Testis (tissue), 2 donors: ENCODE data around the gene PWWP2B.

Experiments
- POLR2A ChIP-seq: fragments of 450-650 bp; IDR thresholded peaks from one replicate; pipeline ENCODE4 v1.6.1; 2017; ENCODE audit warnings: antibody characterized with exemption, mild to moderate bottlenecking, moderate library complexity
- TF ChIP-seq, protein P1 (sequence below), 3 experiments: fragments of 450-650 bp in 2 of 3; fragments of 200-600 bp in 1 of 3; sonication (generic) in 1 of 3; IDR thresholded peaks; one replicate each; pipeline ENCODE4 v1.5.1; 2016 to 2019; ENCODE audit warnings: antibody characterized with exemption in 3 of 3, mild to moderate bottlenecking in 2 of 3, moderate library complexity in 1 of 3

DNA sequence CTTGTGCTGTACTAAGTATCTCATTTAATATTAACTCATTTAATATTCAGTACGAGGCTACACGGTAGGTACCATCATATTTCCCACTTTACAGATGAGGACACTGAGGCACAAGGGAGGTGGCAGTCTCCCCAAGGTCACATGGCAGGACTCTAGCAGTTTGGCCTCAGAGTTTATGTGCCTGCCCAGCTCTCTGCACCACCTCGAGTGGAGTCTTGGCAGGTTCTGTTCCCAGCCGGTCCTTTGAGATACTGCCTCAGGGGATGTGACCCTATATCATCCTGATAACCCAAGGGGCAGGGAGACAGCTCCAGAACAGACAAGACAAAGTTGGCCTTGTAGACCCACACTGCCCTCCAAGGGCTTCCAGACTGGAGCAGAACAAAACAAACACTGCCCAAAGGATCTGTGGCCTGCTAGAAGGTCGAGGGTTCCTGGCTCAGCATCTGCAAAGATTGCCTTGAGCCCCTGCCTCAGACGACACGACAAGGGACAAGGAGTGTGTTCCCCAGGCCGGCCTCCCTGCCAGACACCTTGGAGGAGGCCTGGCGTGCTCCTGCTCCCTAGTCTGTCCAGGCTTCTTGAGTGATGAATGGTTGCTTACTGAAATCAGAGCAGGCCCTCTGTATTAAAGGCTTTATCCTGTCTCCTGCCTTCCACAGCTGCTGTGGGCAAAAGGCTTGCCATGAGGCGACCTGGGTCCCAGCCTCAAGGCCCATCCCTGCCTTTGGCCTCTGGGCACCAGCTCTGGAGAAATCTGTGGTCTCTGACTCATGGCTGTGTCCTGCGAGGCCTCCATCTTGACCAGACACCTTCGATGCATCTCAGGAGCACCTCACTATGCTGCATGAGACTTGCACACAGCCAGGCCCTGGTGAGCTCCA lies 3.9 kb upstream of the PWWP2B start:
- TF ChIP-seq, protein P1, sequence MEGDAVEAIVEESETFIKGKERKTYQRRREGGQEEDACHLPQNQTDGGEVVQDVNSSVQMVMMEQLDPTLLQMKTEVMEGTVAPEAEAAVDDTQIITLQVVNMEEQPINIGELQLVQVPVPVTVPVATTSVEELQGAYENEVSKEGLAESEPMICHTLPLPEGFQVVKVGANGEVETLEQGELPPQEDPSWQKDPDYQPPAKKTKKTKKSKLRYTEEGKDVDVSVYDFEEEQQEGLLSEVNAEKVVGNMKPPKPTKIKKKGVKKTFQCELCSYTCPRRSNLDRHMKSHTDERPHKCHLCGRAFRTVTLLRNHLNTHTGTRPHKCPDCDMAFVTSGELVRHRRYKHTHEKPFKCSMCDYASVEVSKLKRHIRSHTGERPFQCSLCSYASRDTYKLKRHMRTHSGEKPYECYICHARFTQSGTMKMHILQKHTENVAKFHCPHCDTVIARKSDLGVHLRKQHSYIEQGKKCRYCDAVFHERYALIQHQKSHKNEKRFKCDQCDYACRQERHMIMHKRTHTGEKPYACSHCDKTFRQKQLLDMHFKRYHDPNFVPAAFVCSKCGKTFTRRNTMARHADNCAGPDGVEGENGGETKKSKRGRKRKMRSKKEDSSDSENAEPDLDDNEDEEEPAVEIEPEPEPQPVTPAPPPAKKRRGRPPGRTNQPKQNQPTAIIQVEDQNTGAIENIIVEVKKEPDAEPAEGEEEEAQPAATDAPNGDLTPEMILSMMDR (IDR thresholded peaks at IDR 0.05) = no peak
- no peak for TF ChIP-seq POLR2A
